SK-N-SH treated with all-trans-retinoic acid at 6 μM for 48 hours (cell line): ENCODE measurements around the gene TTL.
"Not testable (repeated sequence)": the region's sequence is repeated elsewhere in the genome, so short reads cannot be mapped to it uniquely, and the experiment has no call there.

ENCODE experiments used
- CREB5 ChIP-seq: fragments of 250-450 bp; sonication (Bioruptor Pico); IDR thresholded peaks from 2 replicates; pipeline ENCODE4 v1.5.1; 2020; ENCODE audit warnings: low read depth, mild to moderate bottlenecking, moderate library complexity
- GLIS3 ChIP-seq: fragments of 250-450 bp; sonication (Bioruptor Pico); IDR thresholded peaks from 2 replicates; pipeline ENCODE4 v1.5.0; 2020; ENCODE audit warnings: mild to moderate bottlenecking, moderate library complexity
- OSR1 ChIP-seq: fragments of 250-450 bp; sonication (Bioruptor Pico); IDR thresholded peaks from 2 replicates; pipeline ENCODE4 v1.8.0; 2022; ENCODE audit warnings: moderate library complexity, mild to moderate bottlenecking, inconsistent platforms
- PATZ1 ChIP-seq: fragments of 250-450 bp; sonication (Bioruptor Pico); IDR thresholded peaks from 2 replicates; pipeline ENCODE4 v1.8.0; 2020; ENCODE audit warnings: mild to moderate bottlenecking, moderate library complexity, borderline replicate concordance
- TOX ChIP-seq: fragments of 250-450 bp; sonication (Bioruptor Pico); IDR thresholded peaks from 2 replicates; pipeline ENCODE4 v1.8.0; 2021; ENCODE audit warnings: mild to moderate bottlenecking, moderate library complexity, borderline replicate concordance
- ZFP30 ChIP-seq: fragments of 450-650 bp; formaldehyde crosslinking; IDR thresholded peaks from 2 replicates; pipeline ENCODE4 v1.5.0; 2022; ENCODE audit warnings: mild to moderate bottlenecking, moderate library complexity

DNA sequence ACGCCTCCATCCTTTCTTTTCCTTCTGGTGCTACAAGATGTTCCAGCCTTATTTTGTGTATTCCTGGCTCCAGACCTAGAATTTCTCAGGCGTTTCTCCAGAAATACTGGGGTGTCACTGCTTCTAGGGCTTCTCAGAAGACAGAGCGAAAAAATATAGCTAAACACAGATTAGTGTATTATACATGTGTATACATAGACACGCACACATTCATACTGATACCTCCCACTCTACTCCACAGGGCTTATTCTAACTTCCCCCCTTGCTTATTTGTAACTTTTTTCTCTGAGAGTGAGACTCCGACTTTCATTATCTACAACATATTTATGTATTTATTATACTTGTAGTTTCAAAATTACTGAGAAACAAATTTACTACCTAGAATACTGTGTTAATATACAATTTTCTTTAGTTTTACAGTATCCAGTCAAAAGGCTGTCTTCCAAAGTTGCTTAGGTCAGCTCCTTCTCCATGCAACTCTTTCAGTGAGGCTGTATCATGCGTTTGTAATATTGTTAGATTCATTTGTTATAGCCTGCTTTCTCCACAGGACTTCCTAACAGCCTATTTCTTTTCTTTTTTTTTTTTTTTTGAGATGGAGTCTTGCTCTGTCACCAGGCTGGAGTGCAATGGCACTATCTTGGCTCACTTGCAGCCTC is 43.2 kb upstream of the TTL start:
- TF ChIP-seq CREB5 (CRISPR knock-in tag); TOX (CRISPR knock-in tag); OSR1; ZFP30 (CRISPR knock-in tag); GLIS3 (CRISPR knock-in tag); PATZ1 (CRISPR knock-in tag): not testable (repeated sequence)
